GM03348 (cell line): ENCODE results near the gene HRH3.

Experiments used
- DNase-seq: peaks from one replicate; pipeline ENCODE4 v3.0.0; 2012; ENCODE audit warnings: low spot score

Gene HRH3

GRCh38 chr20:62243906-62244515 lies 23.9 kb upstream of the HRH3 start:
- no peak for DNase-seq

GRCh38 chr20:62243106-62243505 lies 23.0 kb upstream of the HRH3 start:
- no peak for DNase-seq

DNA sequence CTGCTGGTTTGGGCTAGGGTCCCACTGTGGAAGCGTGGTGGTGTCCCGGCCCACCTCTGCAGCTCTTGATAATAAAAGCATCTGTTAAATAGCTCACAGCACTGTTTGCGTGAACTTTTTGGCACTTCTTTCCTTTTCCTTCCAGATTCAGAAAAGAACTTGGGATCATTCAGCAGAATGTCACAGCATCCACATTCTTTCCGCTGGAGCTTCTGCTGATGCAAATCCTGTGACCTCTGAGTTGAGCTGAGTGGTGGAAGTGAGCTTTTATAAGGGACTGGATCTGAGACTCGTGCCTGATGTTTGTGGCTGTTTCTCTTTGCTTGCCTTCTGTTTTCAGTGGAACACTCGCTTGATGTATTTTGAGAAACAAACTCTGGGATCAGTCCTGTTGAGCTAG lies 22.1 kb upstream of the HRH3 start:
- DNase-seq: no peak

DNA sequence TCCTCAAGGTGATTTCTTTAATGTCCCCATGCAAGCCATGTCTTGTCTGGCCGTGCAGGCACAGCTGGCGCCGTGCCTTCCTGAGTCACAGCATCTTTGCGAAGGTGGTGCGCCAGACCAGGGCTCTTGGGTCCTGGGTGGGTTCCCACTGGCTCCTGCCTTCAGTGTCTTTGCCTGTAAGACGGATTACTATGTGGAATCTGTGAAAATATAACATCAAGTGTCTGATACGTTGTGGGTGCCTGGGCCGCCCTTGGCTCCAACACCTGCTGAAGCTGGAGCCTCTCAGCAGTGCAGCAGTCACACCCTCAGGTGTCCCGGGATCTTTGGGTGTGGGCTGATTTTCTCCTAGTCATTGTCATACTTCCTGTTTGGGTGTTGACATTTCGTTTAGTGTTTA lies 21.4 kb upstream of the HRH3 start:
- DNase-seq: no peak

- no peak for DNase-seq
Measured at GRCh38 chr20:62240020-62240685, 20.1 kb upstream of the HRH3 start.

GRCh38 chr20:62239278-62239879 lies 19.3 kb upstream of the HRH3 start:
- DNase-seq: peak; percentile 54

DNA sequence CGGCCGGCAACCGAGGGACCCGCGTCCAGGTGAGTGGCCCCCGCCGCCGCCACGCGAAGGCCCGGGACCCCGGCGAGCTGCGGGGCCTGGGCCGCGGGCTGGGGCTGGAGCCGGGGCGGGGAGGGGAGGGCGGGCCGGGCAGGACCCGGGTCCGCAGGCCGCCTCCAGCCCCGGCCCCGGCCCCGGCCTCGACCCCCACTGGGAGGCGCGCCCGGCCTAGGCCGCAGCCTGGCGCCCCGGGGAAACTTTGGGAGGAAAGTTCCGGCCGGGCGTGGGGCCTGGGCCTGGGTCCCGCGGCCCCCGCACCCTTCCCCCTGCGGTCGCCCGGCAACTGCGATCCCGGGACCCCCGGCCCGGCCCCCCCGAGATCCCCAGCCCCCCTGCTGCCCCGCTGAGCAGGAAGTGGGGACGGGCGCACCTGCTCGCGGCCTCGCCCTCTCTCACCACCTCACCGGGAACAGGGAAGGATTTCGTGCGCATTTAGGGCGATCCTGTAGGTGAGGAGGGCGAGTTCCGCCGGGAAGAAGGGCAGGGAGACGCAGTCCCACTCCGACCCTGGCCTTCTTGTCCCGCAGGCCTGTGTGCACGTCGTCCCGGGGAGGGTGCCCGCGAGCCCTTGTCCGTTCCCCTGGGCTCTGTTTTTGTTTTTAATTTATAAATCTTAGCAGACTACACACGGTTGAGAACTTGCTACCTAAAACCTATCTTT lies 18.6 kb upstream of the HRH3 start:
- DNase-seq: peak; percentile 50

- peak; percentile 100 for DNase-seq
Measured at GRCh38 chr20:62237801-62238568, 17.9 kb upstream of the HRH3 start, which contains the start of gene OSBPL2. TSS of gene OSBPL2 (plus strand) at chr20:62238521. CDS start at chr20:62256185, 17,664 bp downstream.

GRCh38 chr20:62237514-62237800 lies 17.4 kb upstream of the HRH3 start:
- DNase-seq: no peak

- DNase-seq: no peak
Measured at GRCh38 chr20:62236766-62237513, 16.9 kb upstream of the HRH3 start.

GRCh38 chr20:62236200-62236599 lies 16.1 kb upstream of the HRH3 start:
- DNase-seq: no peak

DNA sequence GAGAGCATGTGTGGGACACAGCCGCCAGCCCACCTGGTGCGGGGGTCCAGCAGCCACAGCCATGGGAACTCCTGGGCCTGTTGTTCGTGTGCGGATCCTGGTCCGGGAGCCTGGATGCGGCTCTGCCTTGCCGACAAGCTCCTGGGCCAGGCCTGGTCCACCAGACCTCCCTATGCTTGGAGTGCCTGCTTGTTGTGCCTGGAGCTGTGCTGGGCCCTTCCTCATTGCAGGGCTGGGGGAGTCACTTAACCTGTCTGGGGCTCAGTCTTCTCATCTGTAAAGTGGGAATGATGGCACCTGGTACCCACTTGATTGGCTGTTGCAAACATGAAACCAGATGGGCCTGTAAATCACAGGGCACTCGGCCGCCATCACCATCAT lies 15.7 kb upstream of the HRH3 start:
- DNase-seq: no peak

- DNase-seq: no peak
Measured at GRCh38 chr20:62235001-62235776, 15.1 kb upstream of the HRH3 start.

DNA sequence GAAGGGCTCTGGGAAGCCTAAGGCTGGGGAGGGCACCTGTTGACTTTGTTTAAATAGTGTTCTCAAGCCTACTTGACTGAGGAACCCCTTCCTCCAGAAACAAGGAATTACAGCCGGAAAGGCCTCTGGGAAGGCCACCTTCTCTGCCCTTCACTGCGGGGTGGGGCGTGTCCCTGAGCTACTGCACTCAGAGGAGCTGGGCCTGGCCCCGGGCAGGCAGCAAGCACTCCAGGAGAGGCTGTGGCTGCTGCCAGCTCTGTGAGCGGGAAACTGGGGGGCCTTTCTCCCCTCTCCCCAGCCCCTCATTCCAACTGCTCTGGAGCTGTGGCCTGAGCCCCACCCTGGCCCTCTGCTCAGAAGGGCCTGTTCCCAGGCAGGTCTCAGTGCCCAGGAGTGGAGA lies 14.3 kb upstream of the HRH3 start:
- DNase-seq: no peak

DNA sequence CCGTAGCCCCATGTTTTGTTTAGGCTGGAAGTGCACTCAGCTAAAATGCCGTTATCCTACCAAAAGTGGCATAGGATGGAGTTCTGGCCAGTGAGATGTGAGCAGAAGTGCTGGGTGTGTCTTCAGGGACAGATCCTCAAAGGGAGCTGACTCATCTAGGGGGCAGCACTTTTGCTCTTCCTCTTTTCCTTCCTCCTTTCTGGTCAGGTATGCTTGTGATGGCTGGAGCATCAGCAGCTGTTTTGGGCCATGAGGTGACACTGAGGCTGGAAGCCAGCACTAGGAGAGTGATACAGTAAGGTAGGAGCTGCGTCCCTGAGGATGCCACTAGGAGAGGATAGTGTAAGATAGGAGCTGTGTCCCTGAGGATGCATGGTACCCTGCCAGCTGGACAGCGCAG lies 13.6 kb upstream of the HRH3 start:
- DNase-seq: no peak

GRCh38 chr20:62232770-62233645 lies 12.9 kb upstream of the HRH3 start:
- DNase-seq: no peak

GRCh38 chr20:62232194-62232593 lies 12.1 kb upstream of the HRH3 start:
- DNase-seq: no peak

DNA sequence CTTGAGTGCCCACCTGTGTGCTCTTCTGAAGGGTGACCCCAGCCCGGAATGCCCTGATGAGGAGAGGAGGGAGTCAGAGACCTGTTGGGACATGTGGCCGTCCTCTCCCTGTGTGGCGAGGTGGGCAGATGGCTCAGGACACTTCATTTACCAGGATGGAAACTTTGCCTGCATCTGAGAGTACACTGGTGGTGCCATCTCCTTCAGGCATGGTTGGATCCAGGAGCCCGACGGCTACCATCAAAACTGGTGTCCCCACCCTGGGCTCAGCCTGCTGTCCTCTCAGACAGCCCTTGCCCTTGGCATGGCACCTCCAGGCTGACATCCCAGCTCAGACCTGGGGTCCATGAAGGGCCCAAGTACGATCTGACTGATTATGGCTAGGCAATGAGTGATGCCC lies 11.2 kb upstream of the HRH3 start:
- DNase-seq: no peak

DNA sequence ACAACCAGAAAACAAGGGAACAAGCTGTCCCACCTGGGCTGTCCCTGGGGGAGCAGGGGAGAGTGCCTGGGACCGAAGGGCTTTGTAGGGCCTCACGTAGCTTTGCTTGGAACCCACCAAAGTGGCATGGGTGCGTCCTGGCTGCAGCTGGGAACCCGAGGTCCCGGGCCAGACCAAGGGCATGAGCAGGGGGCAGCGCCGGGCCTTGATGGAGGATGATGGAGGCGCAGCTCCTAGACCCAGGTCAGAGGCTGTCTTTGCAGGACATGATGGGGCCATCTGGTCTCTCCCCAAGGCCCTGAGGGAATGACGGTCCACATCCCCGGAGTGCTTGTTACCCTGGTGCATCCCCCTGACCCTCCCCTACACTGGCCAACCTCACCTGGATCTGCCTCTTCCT lies 10.6 kb upstream of the HRH3 start:
- DNase-seq: no peak

- DNase-seq: no peak
Measured at GRCh38 chr20:62230276-62230675, 10.2 kb upstream of the HRH3 start.
